ENCODE data around the gene GPX2.

The GPX2 gene

GRCh38 chr14:64955297-64955696 is 12.8 kb upstream of the GPX2 start:
- Histone ChIP-seq H3K23ac (ENCODE audit: low read length in 2 of 2) (no peak overlapping the region), H2AK5ac (ENCODE audit: low read length, severe bottlenecking) (no peak overlapping the region), H3K4me1 (ENCODE audit: control insufficient read depth, insufficient read depth, low read depth, low read length) (peaks cover 35% of the 10 kb centered on the region), H3K9ac (ENCODE audit: low read length) (no peak overlapping the region), H2BK5ac (ENCODE audit: low read depth, low read length, poor library complexity, severe bottlenecking) (no peak overlapping the region), H3K36me3 (ENCODE audit: control insufficient read depth in 1 of 2, insufficient read depth in 2 of 2, low read depth in 1 of 2, low read length in 2 of 2) (peaks cover 9 to 58% of the 10 kb centered on the region in 2 experiments), H3K79me1 (replicated peaks; ENCODE audit: low read length, poor library complexity, severe bottlenecking) (peaks cover 58% of the 10 kb centered on the region), H2AFZ (ENCODE audit: low read depth, low read length) (no peak overlapping the region), H3K9me3 (ENCODE audit: control insufficient read depth, low read length) (no peaks in the 10 kb centered on the region), H4K91ac (ENCODE audit: low read length) (no peak overlapping the region), H3K18ac (ENCODE audit: low read depth in 1 of 2, low read length in 2 of 2) (no peak overlapping the region), H2BK120ac (ENCODE audit: low read depth, low read length) (no peak overlapping the region), H3K27me3 (ENCODE audit: control insufficient read depth in 1 of 2, insufficient read depth in 1 of 2, low read length in 2 of 2) (no peaks in the 10 kb centered on the region), H3K27ac (ENCODE audit: low read length, poor library complexity, severe bottlenecking) (peak overlapping the region; percentile 68), H4K8ac (ENCODE audit: low read length) (no peak overlapping the region), H3K4me2 (ENCODE audit: low read length, poor library complexity, severe bottlenecking) (no peak overlapping the region), H3K4ac (ENCODE audit: low read depth in 1 of 2, low read length in 2 of 2) (no peak overlapping the region), H3K4me3 (ENCODE audit: insufficient read depth in 1 of 2, low read depth in 1 of 2, low read length in 2 of 2) (no peak overlapping the region), H3K14ac (ENCODE audit: low read length in 2 of 2) (no peak overlapping the region), H2BK15ac (ENCODE audit: low read depth, poor library complexity, severe bottlenecking) (no peak overlapping the region), H2BK12ac (ENCODE audit: low read length in 2 of 2) (no peak overlapping the region)
- 69% methylated on average over 6 of the region's 6 CpGs for WGBS
- no peak for DNase-seq

- no peak overlapping the region for H4K91ac ChIP-seq (ENCODE audit: low read length)
- H2BK5ac ChIP-seq (ENCODE audit: low read depth, low read length, poor library complexity, severe bottlenecking): peak overlapping the region; percentile 12
- H3K27me3 ChIP-seq (ENCODE audit: control insufficient read depth in 1 of 2, insufficient read depth in 1 of 2, low read length in 2 of 2): no peaks in the 10 kb centered on the region
- no peak overlapping the region for H3K4me3 ChIP-seq (ENCODE audit: insufficient read depth in 1 of 2, low read depth in 1 of 2, low read length in 2 of 2)
- no peak overlapping the region for H2AK5ac ChIP-seq (ENCODE audit: low read length, severe bottlenecking)
- H3K14ac ChIP-seq (ENCODE audit: low read length in 2 of 2): no peak overlapping the region
- no peak for DNase-seq
- H3K4ac ChIP-seq (ENCODE audit: low read depth in 1 of 2, low read length in 2 of 2): no peak overlapping the region
- H3K18ac ChIP-seq (ENCODE audit: low read depth in 1 of 2, low read length in 2 of 2): no peak overlapping the region
- no peak overlapping the region for H4K8ac ChIP-seq (ENCODE audit: low read length)
- peaks cover 9 to 58% of the 10 kb centered on the region in 2 experiments for H3K36me3 ChIP-seq (ENCODE audit: control insufficient read depth in 1 of 2, insufficient read depth in 2 of 2, low read depth in 1 of 2, low read length in 2 of 2)
- 86% methylated on average over 5 of the region's 9 CpGs for WGBS
- H3K27ac ChIP-seq (ENCODE audit: low read length, poor library complexity, severe bottlenecking): peak overlapping the region; percentile 68
- no peaks in the 10 kb centered on the region for H3K9me3 ChIP-seq (ENCODE audit: control insufficient read depth, low read length)
- H3K23ac ChIP-seq (ENCODE audit: low read length in 2 of 2): no peak overlapping the region
- no peak overlapping the region for H3K4me2 ChIP-seq (ENCODE audit: low read length, poor library complexity, severe bottlenecking)
- no peak overlapping the region for H2BK12ac ChIP-seq (ENCODE audit: low read length in 2 of 2)
- no peak overlapping the region for H2AFZ ChIP-seq (ENCODE audit: low read depth, low read length)
- H2BK120ac ChIP-seq (ENCODE audit: low read depth, low read length): no peak overlapping the region
- no peak overlapping the region for H2BK15ac ChIP-seq (ENCODE audit: low read depth, poor library complexity, severe bottlenecking)
- peaks cover 57% of the 10 kb centered on the region for H3K79me1 ChIP-seq (replicated peaks; ENCODE audit: low read length, poor library complexity, severe bottlenecking)
- H3K9ac ChIP-seq (ENCODE audit: low read length): no peak overlapping the region
- H3K4me1 ChIP-seq (ENCODE audit: control insufficient read depth, insufficient read depth, low read depth, low read length): peaks cover 29% of the 10 kb centered on the region
These were observed 12.1 kb upstream of the GPX2 start for GRCh38 chr14:64954491-64955240.

GRCh38 chr14:64953661-64954060 is 11.1 kb upstream of the GPX2 start:
- H2BK12ac ChIP-seq (ENCODE audit: low read length in 2 of 2): no peak overlapping the region
- H2AFZ ChIP-seq (ENCODE audit: low read depth, low read length): no peak overlapping the region
- H3K27me3 ChIP-seq (ENCODE audit: control insufficient read depth in 1 of 2, insufficient read depth in 1 of 2, low read length in 2 of 2): no peaks in the 10 kb centered on the region
- no peak overlapping the region for H4K8ac ChIP-seq (ENCODE audit: low read length)
- DNase-seq: no peak
- peaks cover 50% of the 10 kb centered on the region for H3K79me1 ChIP-seq (replicated peaks; ENCODE audit: low read length, poor library complexity, severe bottlenecking)
- H3K27ac ChIP-seq (ENCODE audit: low read length, poor library complexity, severe bottlenecking): no peak overlapping the region
- no peak overlapping the region for H3K23ac ChIP-seq (ENCODE audit: low read length in 2 of 2)
- 95% methylated on average over 6 of the region's 6 CpGs for WGBS
- H3K9ac ChIP-seq (ENCODE audit: low read length): no peak overlapping the region
- no peak overlapping the region for H3K4ac ChIP-seq (ENCODE audit: low read depth in 1 of 2, low read length in 2 of 2)
- H3K9me3 ChIP-seq (ENCODE audit: control insufficient read depth, low read length): no peaks in the 10 kb centered on the region
- H3K14ac ChIP-seq (ENCODE audit: low read length in 2 of 2): no peak overlapping the region
- H3K4me3 ChIP-seq (ENCODE audit: insufficient read depth in 1 of 2, low read depth in 1 of 2, low read length in 2 of 2): no peak overlapping the region
- H2BK120ac ChIP-seq (ENCODE audit: low read depth, low read length): no peak overlapping the region
- H2BK5ac ChIP-seq (ENCODE audit: low read depth, low read length, poor library complexity, severe bottlenecking): no peak overlapping the region
- H2AK5ac ChIP-seq (ENCODE audit: low read length, severe bottlenecking): no peak overlapping the region
- H3K36me3 ChIP-seq (ENCODE audit: control insufficient read depth in 1 of 2, insufficient read depth in 2 of 2, low read depth in 1 of 2, low read length in 2 of 2): peaks cover 14 to 56% of the 10 kb centered on the region in 2 experiments
- H3K4me1 ChIP-seq (ENCODE audit: control insufficient read depth, insufficient read depth, low read depth, low read length): peaks cover 24% of the 10 kb centered on the region
- H4K91ac ChIP-seq (ENCODE audit: low read length): no peak overlapping the region
- H2BK15ac ChIP-seq (ENCODE audit: low read depth, poor library complexity, severe bottlenecking): no peak overlapping the region
- no peak overlapping the region for H3K4me2 ChIP-seq (ENCODE audit: low read length, poor library complexity, severe bottlenecking)
- no peak overlapping the region for H3K18ac ChIP-seq (ENCODE audit: low read depth in 1 of 2, low read length in 2 of 2)

GRCh38 chr14:64953310-64953654 is 10.7 kb upstream of the GPX2 start:
- no peak for DNase-seq
- peaks cover 18 to 58% of the 10 kb centered on the region in 2 experiments for H3K36me3 ChIP-seq (ENCODE audit: control insufficient read depth in 1 of 2, insufficient read depth in 2 of 2, low read depth in 1 of 2, low read length in 2 of 2)

More at GRCh38 chr14:64953310-64953654, 10.7 kb upstream of the GPX2 start:
- no peak overlapping the region for H3K4me3 ChIP-seq (ENCODE audit: insufficient read depth in 1 of 2, low read depth in 1 of 2, low read length in 2 of 2)
- H4K8ac ChIP-seq (ENCODE audit: low read length): no peak overlapping the region
- H2BK15ac ChIP-seq (ENCODE audit: low read depth, poor library complexity, severe bottlenecking): no peak overlapping the region
- H3K27me3 ChIP-seq (ENCODE audit: control insufficient read depth in 1 of 2, insufficient read depth in 1 of 2, low read length in 2 of 2): no peaks in the 10 kb centered on the region
- H3K79me1 ChIP-seq (replicated peaks; ENCODE audit: low read length, poor library complexity, severe bottlenecking): peaks cover 52% of the 10 kb centered on the region
- 99% methylated on average over 8 of the region's 8 CpGs for WGBS
- no peak overlapping the region for H2AFZ ChIP-seq (ENCODE audit: low read depth, low read length)
- H3K4me1 ChIP-seq (ENCODE audit: control insufficient read depth, insufficient read depth, low read depth, low read length): peaks cover 24% of the 10 kb centered on the region
- no peak overlapping the region for H4K91ac ChIP-seq (ENCODE audit: low read length)
- no peak overlapping the region for H2BK120ac ChIP-seq (ENCODE audit: low read depth, low read length)
- no peaks in the 10 kb centered on the region for H3K9me3 ChIP-seq (ENCODE audit: control insufficient read depth, low read length)
- H2BK12ac ChIP-seq (ENCODE audit: low read length in 2 of 2): no peak overlapping the region
- H3K18ac ChIP-seq (ENCODE audit: low read depth in 1 of 2, low read length in 2 of 2): no peak overlapping the region
- no peak overlapping the region for H3K4ac ChIP-seq (ENCODE audit: low read depth in 1 of 2, low read length in 2 of 2)
- H3K27ac ChIP-seq (ENCODE audit: low read length, poor library complexity, severe bottlenecking): no peak overlapping the region
- H2AK5ac ChIP-seq (ENCODE audit: low read length, severe bottlenecking): no peak overlapping the region
- no peak overlapping the region for H2BK5ac ChIP-seq (ENCODE audit: low read depth, low read length, poor library complexity, severe bottlenecking)
- H3K9ac ChIP-seq (ENCODE audit: low read length): no peak overlapping the region
- H3K23ac ChIP-seq (ENCODE audit: low read length in 2 of 2): no peak overlapping the region
- no peak overlapping the region for H3K4me2 ChIP-seq (ENCODE audit: low read length, poor library complexity, severe bottlenecking)
- H3K14ac ChIP-seq (ENCODE audit: low read length in 2 of 2): no peak overlapping the region

Data from mesenchymal stem cell (in vitro differentiated cells and primary cell).